Stimulated activated CD4-positive, alpha-beta T cell treated with anti-CD3 and anti-CD28 coated beads, Interleukin-1b, Interleukin-23, amount 100 ng/mL, for 24 hours (primary cell): ENCODE measurements around the gene IL18BP.

ENCODE experiments used
- DNase-seq, 4 experiments: peaks; one replicate each; pipeline ENCODE4 v3.0.0-alpha.2; 2020; ENCODE audit warnings: low read depth in 4 of 4, low spot score in 1 of 4

Gene IL18BP

GRCh38 chr11:71996517-71996916, 2.2 kb upstream of the IL18BP start:
- DNase-seq = no peak

GRCh38 chr11:71996946-71997345, 1.8 kb upstream of the IL18BP start:
- DNase-seq = no peak

- DNase-seq = no peak
Measured at GRCh38 chr11:71997594-71997993, 1.1 kb upstream of the IL18BP start.

GRCh38 chr11:71998061-71998460, 648 bp upstream of the IL18BP start:
- DNase-seq = no peak

- DNase-seq = no peak
Measured at GRCh38 chr11:71999362-71999761, 653 bp downstream of the IL18BP start.

GRCh38 chr11:71999798-72000197, 1.1 kb downstream of the IL18BP start:
- DNase-seq = no peak

- no peak for DNase-seq
Measured at GRCh38 chr11:72000202-72000867, 1.6 kb downstream of the IL18BP start.

GRCh38 chr11:72001285-72001684, 2.6 kb downstream of the IL18BP start:
- DNase-seq = no peak

- no peak for DNase-seq
Measured at GRCh38 chr11:72001834-72002591, 3.3 kb downstream of the IL18BP start.

GRCh38 chr11:72002841-72003775, 4.4 kb downstream of the IL18BP start:
- no peak for DNase-seq

- DNase-seq = no peak
Measured at GRCh38 chr11:72003776-72004171, 5.1 kb downstream of the IL18BP start.

GRCh38 chr11:72004515-72005346, 6.0 kb downstream of the IL18BP start:
- no peak for DNase-seq

- DNase-seq = no peak
Measured at GRCh38 chr11:72005347-72006260, 6.9 kb downstream of the IL18BP start.

- DNase-seq = no peak
Measured at GRCh38 chr11:72006309-72007088, 7.8 kb downstream of the IL18BP start.

GRCh38 chr11:72007089-72007476, 8.4 kb downstream of the IL18BP start:
- no peak for DNase-seq

GRCh38 chr11:72007587-72007986, 8.9 kb downstream of the IL18BP start:
- DNase-seq = no peak

GRCh38 chr11:72008728-72009127, 10.0 kb downstream of the IL18BP start:
- DNase-seq = no peak

GRCh38 chr11:72009156-72009555, 10.4 kb downstream of the IL18BP start:
- no peak for DNase-seq
